ENCODE results near the gene STRN3.
"Not testable (repeated sequence)": the region's sequence is repeated elsewhere in the genome, so short reads cannot be mapped to it uniquely, and the experiment has no call there.

The STRN3 gene

DNA sequence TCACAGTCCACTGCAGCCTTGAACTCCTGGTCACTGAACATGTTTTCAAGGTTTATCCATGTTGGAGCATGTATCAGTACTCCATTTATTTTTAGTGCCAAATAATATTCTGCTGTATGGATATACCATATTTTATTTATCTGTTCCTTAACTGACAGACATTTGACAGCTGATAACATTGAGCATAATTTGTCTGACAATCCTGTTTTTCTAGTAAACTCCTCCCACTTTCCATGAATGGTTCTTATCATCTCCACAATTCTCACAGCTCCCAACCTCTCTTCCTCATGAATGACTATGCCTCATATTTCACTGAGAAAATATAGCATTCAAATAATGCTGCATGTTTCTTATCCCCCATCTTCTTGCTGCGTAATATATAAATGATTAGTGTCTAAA is 118.5 kb downstream of the STRN3 start:
- DNase-seq (ENCODE audit: low read depth), result no peak

DNA sequence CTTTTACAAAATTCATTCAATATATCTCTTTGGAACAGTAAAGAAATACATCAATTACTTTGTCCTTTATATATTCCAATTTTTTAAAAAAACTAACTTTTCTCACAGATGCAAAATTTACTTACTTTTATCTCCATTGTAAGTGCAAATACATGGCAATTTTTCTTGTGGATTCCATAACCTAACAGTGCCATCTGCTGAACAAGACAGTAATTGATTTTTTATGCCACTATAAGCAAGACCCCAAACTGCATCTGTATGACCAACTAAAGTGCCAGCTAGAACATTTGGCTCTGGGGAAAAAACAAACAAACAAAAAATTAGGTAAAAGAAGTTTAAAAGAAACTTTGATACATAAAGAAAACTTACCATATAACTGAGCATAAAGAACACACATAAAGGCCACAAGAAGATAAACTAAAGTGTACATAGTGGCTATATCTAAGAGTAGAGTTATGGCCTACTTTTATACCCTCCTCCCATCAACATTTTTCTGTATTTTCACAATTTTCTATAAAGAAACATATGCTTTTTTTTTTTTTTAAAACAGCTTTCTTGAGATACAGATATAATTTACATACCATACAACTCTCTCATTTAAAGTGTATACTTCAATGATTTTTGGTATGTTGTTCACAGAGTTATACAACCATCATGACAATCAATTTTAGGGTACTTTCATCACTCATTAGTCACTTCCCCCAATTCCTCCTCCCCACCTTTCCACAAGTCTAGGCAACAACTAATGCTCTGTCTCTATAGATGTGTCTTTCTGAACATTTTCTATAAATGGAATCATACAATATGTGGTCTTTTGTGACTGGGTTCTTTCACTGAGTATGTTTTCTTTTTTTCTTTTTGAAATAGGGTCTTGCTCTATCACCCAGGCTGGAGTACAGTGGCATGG is 119.2 kb downstream of the STRN3 start:
- no peak for DNase-seq (ENCODE audit: low read depth)

DNA sequence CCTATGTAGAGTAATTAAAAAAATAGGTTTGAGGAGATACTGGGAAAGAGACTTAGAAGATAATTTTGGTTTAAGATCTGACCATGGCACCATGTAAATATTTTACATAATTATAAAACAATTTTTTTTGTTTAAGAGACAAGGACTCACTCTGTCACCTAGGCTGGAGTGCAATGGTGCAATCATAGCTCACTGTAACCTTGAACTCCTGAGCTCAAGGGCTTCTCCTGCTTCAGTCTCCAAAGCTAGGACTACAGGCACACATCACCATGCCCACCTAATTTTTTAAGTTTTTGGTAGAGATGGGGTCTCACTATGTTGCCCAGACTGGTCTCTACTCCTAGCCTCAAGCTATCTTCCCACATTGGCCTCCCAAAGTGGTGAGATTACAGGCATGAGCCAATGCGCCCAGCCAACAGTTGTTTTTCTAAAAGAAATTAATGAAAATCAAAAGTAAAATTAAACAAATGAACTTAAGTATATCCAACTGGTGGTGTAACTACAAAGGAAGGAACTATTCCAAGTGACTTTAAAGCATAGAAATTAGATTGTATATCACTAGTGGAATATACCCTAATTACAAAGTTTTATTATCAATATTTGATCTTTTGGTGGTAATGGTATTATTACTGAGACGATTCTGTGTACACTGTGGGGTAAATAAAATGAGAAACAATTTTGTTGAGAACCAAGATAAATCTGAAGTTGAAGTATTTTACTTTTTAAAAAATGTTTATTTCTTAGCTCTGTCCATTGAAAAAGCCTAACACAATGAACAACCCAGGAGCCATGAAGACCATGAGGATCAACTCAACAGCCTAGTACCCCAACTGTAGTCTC is 122.7 kb downstream of the STRN3 start:
- DNase-seq (ENCODE audit: low read depth), result no peak

- not testable (repeated sequence) for DNase-seq (ENCODE audit: low read depth)
Observed at GRCh38 chr14:30897121-30897520, 129.1 kb downstream of the STRN3 start.

DNA sequence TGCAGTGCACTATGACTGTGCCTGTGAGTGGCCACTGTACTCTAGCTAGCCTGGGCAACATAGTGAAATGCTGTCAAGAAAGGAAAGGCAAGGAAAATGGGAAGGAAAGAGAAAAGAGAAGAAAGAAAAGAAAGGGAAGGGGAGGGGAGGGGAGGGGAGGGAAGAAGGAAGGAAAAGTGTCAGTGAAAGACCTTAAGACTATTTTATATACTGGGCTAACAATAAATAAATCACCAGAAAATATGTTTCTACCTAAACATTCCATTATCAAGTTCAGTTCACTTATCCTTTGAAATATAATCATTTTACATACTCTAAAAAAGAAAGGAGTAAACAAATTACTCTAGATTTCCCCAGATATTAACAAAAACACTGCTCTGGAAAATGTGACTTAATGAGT is 129.7 kb downstream of the STRN3 start:
- DNase-seq (ENCODE audit: low read depth), result no peak

DNA sequence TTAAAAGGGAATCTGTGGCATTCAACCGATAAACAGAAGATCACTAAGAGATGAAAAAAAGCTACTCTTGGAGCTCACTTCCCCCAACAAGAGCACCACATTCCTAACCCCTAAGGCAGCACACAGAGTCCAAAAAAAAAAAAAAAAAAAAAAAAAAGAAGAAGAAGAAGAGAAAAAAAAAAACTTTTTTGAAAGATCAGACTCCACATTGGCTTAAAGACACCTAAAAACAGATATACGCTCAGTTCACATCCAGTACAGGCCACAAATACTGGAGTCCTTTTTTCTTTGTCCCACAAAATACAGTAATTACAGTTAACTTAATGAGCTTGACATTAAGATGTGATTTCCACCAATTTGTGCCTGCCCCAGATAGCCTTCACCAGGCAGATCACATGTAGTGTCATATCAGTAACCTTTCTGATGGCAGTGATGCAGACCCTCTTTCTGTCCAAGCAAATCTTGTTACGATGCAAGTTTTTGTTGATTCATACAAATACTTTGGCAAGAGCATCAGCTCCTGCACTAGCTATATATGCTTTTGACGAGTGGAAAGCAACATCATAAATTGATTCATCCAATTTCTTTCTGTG is 131.2 kb downstream of the STRN3 start:
- DNase-seq (ENCODE audit: low read depth), result no peak

GRCh38 chr14:30893819-30894218 is 132.4 kb downstream of the STRN3 start:
- no peak for DNase-seq (ENCODE audit: low read depth)

DNA sequence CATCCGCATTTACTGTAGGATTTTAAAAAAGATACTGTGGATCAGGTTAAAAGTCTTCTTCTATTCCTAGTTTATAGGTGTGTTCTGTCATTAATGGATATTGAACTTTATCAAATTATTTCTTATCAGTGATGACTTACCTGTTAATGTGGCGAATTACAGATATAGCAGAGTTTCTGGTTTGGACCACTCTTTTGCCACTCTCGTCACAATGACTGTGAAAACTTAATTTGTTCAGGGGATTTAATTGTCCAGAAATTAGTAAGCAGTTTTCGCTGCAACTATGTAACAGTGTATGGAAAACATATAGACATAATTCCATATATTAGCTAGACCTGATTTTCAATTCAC is 137.0 kb downstream of the STRN3 start:
- DNase-seq (ENCODE audit: low read depth), result no peak

GRCh38 chr14:30888480-30889243 is 137.5 kb downstream of the STRN3 start:
- no peak for DNase-seq (ENCODE audit: low read depth)

- no peak for DNase-seq (ENCODE audit: low read depth)
Observed at GRCh38 chr14:30885840-30886740, 140.1 kb downstream of the STRN3 start.

DNA sequence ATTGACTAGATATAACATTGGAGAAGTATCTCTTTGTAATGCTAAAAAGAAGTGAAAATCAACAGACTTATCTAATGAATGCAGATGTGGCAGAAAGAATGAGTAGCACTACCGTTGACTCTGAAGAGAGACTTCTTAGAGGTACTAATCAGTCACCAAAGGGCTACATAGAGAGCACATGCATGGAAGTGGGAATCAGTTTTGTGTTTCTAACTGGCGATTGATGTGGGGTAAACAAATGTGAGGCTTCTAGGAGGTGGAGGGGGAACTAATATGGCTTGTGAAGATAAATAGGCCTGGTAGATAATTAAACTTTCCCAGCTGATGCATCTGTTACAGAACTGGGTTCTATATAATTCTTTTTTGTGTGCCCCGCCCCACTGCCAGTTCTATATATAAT is 141.3 kb downstream of the STRN3 start:
- no peak for DNase-seq (ENCODE audit: low read depth)

DNA sequence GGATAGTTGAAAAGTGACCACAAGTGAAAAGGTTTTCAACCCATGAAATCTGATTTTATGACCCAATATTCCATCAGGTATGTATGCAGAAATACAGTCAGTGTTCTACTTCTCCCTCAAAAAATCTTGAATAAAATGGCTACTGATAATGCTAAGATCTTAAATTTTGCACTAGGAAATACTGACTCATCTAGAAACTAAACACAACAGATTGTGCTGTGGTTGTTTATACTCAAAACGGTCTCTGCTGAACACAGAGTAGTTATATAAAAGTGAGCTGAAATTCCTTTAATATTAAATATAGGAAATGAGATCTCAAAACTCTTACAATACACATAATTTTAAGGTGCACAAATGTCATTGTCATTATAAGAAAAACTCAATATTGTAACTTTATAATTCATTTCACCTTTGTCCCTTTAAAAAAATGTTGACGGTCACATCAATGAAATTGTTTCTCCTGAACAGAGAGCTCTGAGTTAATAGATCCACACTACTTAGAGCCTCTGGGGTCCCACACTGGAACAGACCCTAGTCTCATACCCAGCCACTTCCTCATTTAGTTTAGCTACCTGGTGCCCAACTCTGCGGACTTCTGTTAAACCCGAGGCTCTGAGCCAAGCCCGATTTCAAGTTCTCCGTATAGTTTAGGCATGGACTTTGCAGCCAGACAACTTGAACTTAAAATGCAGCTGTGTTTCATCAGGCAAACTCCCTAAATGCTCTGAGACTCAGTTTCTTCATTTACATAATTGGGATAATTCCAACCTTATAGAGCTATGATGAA is 142.5 kb downstream of the STRN3 start:
- no peak for DNase-seq (ENCODE audit: low read depth)

DNA sequence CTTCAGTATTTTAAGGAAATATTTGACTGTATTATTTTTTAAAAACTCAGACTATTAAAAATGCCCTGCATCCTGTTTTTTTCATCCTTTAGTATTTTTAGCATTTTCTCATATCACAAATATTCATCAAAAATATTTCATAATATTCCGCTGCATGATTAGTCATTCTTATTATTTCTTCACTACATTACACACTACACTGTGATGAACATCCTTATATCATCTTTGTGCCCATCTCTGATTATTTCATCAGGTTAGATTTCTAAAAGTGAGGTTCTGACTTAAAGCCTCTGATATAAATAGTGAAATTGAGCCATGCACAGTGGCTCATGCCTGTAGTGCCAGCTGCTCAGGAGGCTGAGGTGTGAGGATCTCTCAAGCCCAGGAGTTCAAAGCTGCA is 143.7 kb downstream of the STRN3 start:
- no peak for DNase-seq (ENCODE audit: low read depth)

- no peak for DNase-seq (ENCODE audit: low read depth)
Observed at GRCh38 chr14:30876692-30877091, 149.5 kb downstream of the STRN3 start.

DNA sequence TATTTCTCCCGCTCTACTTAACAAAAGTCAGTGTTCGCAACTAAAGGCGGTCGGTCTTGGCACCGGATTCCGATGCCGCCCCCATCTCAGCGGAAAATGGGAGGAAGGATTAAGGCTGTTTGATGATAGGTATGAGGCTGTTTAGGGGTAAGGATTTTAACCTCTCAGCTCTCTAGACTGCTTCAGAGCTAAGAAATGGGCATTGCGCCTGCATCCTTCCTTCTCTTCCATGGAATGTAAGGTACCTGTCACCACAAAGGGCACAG is 150.5 kb downstream of the STRN3 start:
- no peak for DNase-seq (ENCODE audit: low read depth)

DNA sequence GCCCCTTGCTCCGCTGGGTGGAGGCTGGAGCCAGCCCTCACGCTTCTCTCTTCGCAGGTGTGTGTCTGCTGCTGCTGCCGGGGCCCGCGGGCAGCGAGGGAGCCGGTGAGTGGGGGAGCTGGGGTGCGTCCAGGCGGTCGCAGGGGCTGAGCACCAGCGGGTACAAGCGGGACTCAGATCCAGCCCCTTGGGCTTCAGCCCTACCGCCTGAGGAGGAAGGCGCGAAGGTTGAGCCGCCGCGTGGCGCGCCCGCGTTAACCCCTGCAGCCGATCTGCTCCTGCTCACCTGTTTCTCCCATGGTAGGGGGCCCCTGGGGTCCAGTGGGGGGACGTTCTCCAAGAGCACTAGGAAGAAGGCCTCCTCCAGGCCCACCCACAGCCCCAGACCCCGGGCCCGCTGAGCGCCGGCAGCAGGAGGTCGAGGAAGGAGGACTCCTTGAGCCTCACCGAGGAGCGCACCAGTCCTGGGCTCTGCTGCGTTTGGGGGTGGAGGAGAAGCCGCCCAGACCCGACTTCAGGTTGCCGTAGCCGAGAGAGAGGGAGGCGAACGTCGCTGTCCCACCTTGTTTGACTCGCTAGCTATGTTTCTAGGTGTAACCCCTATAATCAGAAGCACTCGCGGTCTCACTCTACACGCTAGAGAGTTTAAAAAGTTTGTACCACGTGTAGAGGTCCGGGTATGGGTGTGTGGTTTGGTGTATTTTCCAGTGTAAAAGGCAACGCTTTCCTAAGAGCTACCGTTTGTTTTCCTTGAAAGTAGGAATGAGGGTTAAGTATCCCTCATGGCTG is 151.0 kb downstream of the STRN3 start:
- no peak for DNase-seq (ENCODE audit: low read depth)

DNA sequence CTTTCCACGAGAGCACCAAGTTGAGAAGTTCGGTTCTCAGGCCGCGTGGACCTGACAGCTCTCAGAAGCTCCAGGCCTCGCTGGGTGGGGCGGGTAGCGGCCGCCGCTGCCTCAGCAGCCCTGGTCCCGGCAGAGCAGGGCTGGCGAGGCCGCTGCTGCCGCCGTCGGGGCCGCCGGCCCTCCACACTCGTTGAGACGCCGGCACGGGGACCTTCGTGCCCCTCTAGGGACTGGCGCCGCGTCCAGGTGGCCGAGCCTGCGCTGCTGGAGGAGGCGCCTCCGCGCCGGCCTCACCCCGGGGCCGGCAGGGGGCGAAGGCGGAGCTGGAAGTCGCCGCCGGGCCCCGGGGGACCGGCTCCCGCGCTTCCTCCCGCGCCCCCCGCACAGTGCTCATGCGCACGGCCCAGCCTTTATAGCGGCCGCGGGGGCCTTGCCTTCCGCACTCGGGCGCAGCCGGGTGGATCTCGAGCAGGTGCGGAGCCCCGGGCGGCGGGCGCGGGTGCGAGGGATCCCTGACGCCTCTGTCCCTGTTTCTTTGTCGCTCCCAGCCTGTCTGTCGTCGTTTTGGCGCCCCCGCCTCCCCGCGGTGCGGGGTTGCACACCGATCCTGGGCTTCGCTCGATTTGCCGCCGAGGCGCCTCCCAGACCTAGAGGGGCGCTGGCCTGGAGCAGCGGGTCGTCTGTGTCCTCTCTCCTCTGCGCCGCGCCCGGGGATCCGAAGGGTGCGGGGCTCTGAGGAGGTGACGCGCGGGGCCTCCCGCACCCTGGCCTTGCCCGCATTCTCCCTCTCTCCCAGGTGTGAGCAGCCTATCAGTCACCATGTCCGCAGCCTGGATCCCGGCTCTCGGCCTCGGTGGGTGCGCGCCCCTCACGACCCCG is 151.8 kb downstream of the STRN3 start, which contains the start of gene COCH:
COCH (plus strand) TSS at position 440 of the 879 bp plus-strand sequence; CDS start at position 820, 380 bp downstream.
- no peak for DNase-seq (ENCODE audit: low read depth)

GRCh38 chr14:30873308-30874119 is 152.7 kb downstream of the STRN3 start:
- DNase-seq (ENCODE audit: low read depth), result no peak
